Fibroblast of lung (primary cell): ENCODE data around the gene SMAD3. TPM values are rescaled to one million over a fixed set of nuclear protein-coding genes. Genes with fewer than 3 reads are reported as not detected.

ENCODE experiments used
- DNase-seq, 2 donors: peaks; one replicate each; pipeline versions ENCODE4 v3.0.0 to v3.0.0-alpha.2; 2010; ENCODE audit warnings: low read depth in 2 of 2
- H2AFZ ChIP-seq: 2 replicates; pipeline ENCODE4 v1.5.1; 2012; ENCODE audit warnings: low read length, control low read depth, inconsistent platforms
- H3K27ac ChIP-seq: 2 replicates; pipeline ENCODE4 v1.5.1; 2011; ENCODE audit warnings: low read length, control low read depth; ENCODE audit not compliant: insufficient read depth
- H3K27me3 ChIP-seq: 2 replicates; pipeline ENCODE4 v1.5.1; 2011; ENCODE audit warnings: mild to moderate bottlenecking, low read length; ENCODE audit not compliant: control insufficient read depth, insufficient read depth
- H3K36me3 ChIP-seq: 2 replicates; pipeline ENCODE4 v1.5.1; 2011; ENCODE audit warnings: low read length; ENCODE audit not compliant: control insufficient read depth, insufficient read depth
- H3K4me1 ChIP-seq: 2 replicates; pipeline ENCODE4 v1.5.1; 2011; ENCODE audit warnings: low read length; ENCODE audit not compliant: control insufficient read depth, insufficient read depth; ENCODE audit errors: extremely low read depth
- H3K4me2 ChIP-seq: 2 replicates; pipeline ENCODE4 v1.5.1; 2011; ENCODE audit warnings: low read length, control low read depth; ENCODE audit not compliant: insufficient read depth; ENCODE audit errors: extremely low read depth
- H3K4me3 ChIP-seq, 4 experiments: fragments of 200-600 bp in 1 of 4; sonication (generic) in 1 of 4; replicated peaks in 1 of 4; 2 replicates each; pipeline ENCODE4 v1.5.1; 2011 to 2016; ENCODE audit warnings: low read length in 4 of 4, low read depth in 3 of 4, mild to moderate bottlenecking in 3 of 4, control low read depth in 2 of 4, inconsistent platforms in 1 of 4, mixed read lengths in 1 of 4; ENCODE audit not compliant: insufficient read depth in 1 of 4; ENCODE audit errors: control extremely low read depth in 1 of 4
- H3K79me2 ChIP-seq: 2 replicates; pipeline ENCODE4 v1.5.1; 2012; ENCODE audit warnings: mild to moderate bottlenecking, low read length, inconsistent platforms; ENCODE audit not compliant: control insufficient read depth, insufficient read depth
- H3K9ac ChIP-seq: 2 replicates; pipeline ENCODE4 v1.5.1; 2011; ENCODE audit warnings: mild to moderate bottlenecking, low read length, control low read depth; ENCODE audit not compliant: insufficient read depth
- H3K9me3 ChIP-seq: 2 replicates; pipeline ENCODE4 v1.5.1; 2012; ENCODE audit warnings: low read depth, low read length; ENCODE audit not compliant: control insufficient read depth, insufficient read depth
- H4K20me1 ChIP-seq: 2 replicates; pipeline ENCODE4 v1.5.1; 2011; ENCODE audit warnings: low read length; ENCODE audit not compliant: control insufficient read depth, insufficient read depth; ENCODE audit errors: extremely low read depth
- EZH2 ChIP-seq: IDR thresholded peaks from 2 replicates; pipeline ENCODE4 v1.5.1; 2012; ENCODE audit warnings: low read length, control low read depth, mild to moderate bottlenecking; ENCODE audit errors: missing control alignments
- polyA plus RNA-seq, 2 donors: library from polyadenylated mRNA; depleted of rRNA in 1 of 2; stranded (reverse) in 1 of 2; unstranded in 1 of 2; fragments of >200 nt; gene quantifications; 2 replicates each; pipeline ENCODE4 v1.2.1, GENCODE V29; 2011 to 2012; ENCODE audit warnings: missing spikeins in 1 of 2
- total RNA-seq: library from RNA; depleted of rRNA; stranded (reverse); fragments of >200 nt; gene quantifications from 2 replicates; pipeline ENCODE4 v1.2.1, GENCODE V29; 2014
- TF ChIP-seq, protein P1 (sequence below), 2 donors: IDR thresholded peaks in 1 of 2; conservative IDR thresholded peaks in 1 of 2; 1 replicate in 1 of 2; 2 replicates in 1 of 2; pipeline ENCODE4 v1.5.1; 2011 to 2012; ENCODE audit warnings: low read length in 2 of 2, control low read depth in 1 of 2, inconsistent platforms in 1 of 2, low read depth in 1 of 2, mild to moderate bottlenecking in 1 of 2

The SMAD3 gene
- total and polyA plus RNA-seq, 2 donors (not counting 1 experiment from before 2014, with no cell fraction given), result 69.9 to 173 TPM

GRCh38 chr15:67096546-67097294 is 31.3 kb downstream of the SMAD3 start:
- H3K4me1 ChIP-seq, result peaks cover 51% of the 10 kb centered on the region
- DNase-seq, result peak in 1 of 2 donors; percentile 74
- no peak overlapping the region for H2AFZ ChIP-seq
- no peak for TF ChIP-seq EZH2
- TF ChIP-seq, protein P1, sequence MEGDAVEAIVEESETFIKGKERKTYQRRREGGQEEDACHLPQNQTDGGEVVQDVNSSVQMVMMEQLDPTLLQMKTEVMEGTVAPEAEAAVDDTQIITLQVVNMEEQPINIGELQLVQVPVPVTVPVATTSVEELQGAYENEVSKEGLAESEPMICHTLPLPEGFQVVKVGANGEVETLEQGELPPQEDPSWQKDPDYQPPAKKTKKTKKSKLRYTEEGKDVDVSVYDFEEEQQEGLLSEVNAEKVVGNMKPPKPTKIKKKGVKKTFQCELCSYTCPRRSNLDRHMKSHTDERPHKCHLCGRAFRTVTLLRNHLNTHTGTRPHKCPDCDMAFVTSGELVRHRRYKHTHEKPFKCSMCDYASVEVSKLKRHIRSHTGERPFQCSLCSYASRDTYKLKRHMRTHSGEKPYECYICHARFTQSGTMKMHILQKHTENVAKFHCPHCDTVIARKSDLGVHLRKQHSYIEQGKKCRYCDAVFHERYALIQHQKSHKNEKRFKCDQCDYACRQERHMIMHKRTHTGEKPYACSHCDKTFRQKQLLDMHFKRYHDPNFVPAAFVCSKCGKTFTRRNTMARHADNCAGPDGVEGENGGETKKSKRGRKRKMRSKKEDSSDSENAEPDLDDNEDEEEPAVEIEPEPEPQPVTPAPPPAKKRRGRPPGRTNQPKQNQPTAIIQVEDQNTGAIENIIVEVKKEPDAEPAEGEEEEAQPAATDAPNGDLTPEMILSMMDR (conservative IDR thresholded peaks at IDR 0.05 in 1 of 2, IDR thresholded peaks at IDR 0.05 in 1 of 2; ENCODE audit: low read depth in 1 of 2, low read length in 2 of 2), result no peak
- peaks cover 20% of the 10 kb centered on the region for H3K36me3 ChIP-seq
- no peak overlapping the region for H3K9ac ChIP-seq
- no peak overlapping the region for H3K4me3 ChIP-seq
- H3K27ac ChIP-seq, result peak overlapping the region; percentile 84
- peaks cover 96% of the 10 kb centered on the region for H3K79me2 ChIP-seq
- H4K20me1 ChIP-seq, result peaks cover 2% of the 10 kb centered on the region
- H3K27me3 ChIP-seq, result no peaks in the 10 kb centered on the region
- no peaks in the 10 kb centered on the region for H3K9me3 ChIP-seq
- H3K4me2 ChIP-seq, result no peak overlapping the region

- Histone ChIP-seq H4K20me1 (peaks cover 2% of the 10 kb centered on the region), H3K36me3 (peaks cover 20% of the 10 kb centered on the region), H3K9me3 (no peaks in the 10 kb centered on the region), H3K27me3 (no peaks in the 10 kb centered on the region), H3K4me2 (peak overlapping the region; percentile 0), H3K79me2 (peaks cover 96% of the 10 kb centered on the region), H3K9ac (no peak overlapping the region), H3K27ac (peak overlapping the region; percentile 84), H3K4me1 (peaks cover 52% of the 10 kb centered on the region), H3K4me3 (no peak overlapping the region), H2AFZ (no peak overlapping the region)
- no peak for DNase-seq
- no peak for TF ChIP-seq EZH2
- TF ChIP-seq, protein P1 (conservative IDR thresholded peaks at IDR 0.05 in 1 of 2, IDR thresholded peaks at IDR 0.05 in 1 of 2; ENCODE audit: low read depth in 1 of 2, low read length in 2 of 2), result no peak
Measured at GRCh38 chr15:67097424-67097823, 32.0 kb downstream of the SMAD3 start.

GRCh38 chr15:67097930-67098740 is 32.7 kb downstream of the SMAD3 start:
- Histone ChIP-seq H2AFZ (no peak overlapping the region), H3K79me2 (peaks cover 96% of the 10 kb centered on the region), H3K4me2 (peak overlapping the region; percentile 72), H3K36me3 (peaks cover 22% of the 10 kb centered on the region), H4K20me1 (peaks cover 2% of the 10 kb centered on the region), H3K9ac (peak overlapping the region; percentile 25), H3K4me1 (peaks cover 51% of the 10 kb centered on the region), H3K27me3 (no peaks in the 10 kb centered on the region), H3K27ac (peak overlapping the region; percentile 84), H3K9me3 (no peaks in the 10 kb centered on the region), H3K4me3 (peak overlapping the region in 3 of 4 experiments; percentile 4 to 47 (median 34))
- peak; percentile 96 for DNase-seq
- TF ChIP-seq EZH2, result no peak
- TF ChIP-seq, protein P1 (conservative IDR thresholded peaks at IDR 0.05 in 1 of 2, IDR thresholded peaks at IDR 0.05 in 1 of 2; ENCODE audit: low read depth in 1 of 2, low read length in 2 of 2), result no peak
